WTC11 (cell line): ENCODE data around the gene C2orf80. TPM values are rescaled to one million over a fixed set of nuclear protein-coding genes. Genes with fewer than 3 reads are reported as not detected.

Experiments used
- ATAC-seq: fragments of 200-7000 bp; cut with Tn5 transposase; 2 replicates; pipeline ENCODE4 v1.10.0; 2021; ENCODE audit warnings: mild to moderate bottlenecking, moderate library complexity
- CTCF ChIA-PET: fragments of 300-600 bp; sonication (Branson Sonifier 250); formaldehyde crosslinking; loops from one replicate; lab custom pipeline; 2021; ENCODE audit warnings: antibody characterized with exemption; lab: Charles Lee
- POLR2A ChIA-PET: fragments of 350-600 bp; sonication (Branson Sonifier 250); formaldehyde crosslinking; loops from one replicate; lab custom pipeline; 2021; ENCODE audit warnings: antibody characterized with exemption; lab: Charles Lee
- DNase-seq: peaks from one replicate; pipeline ENCODE4 v3.0.0; 2021; ENCODE audit warnings: low spot score
- H3K27ac Mint-ChIP-seq: 2 replicates; pipeline ENCODE4 v1.8.0; 2021; ENCODE audit warnings: mixed read lengths
- H3K27me3 Mint-ChIP-seq: 2 replicates; pipeline ENCODE4 v1.8.0; 2021; ENCODE audit warnings: low read depth, mild to moderate bottlenecking, moderate library complexity, mixed read lengths
- H3K36me3 Mint-ChIP-seq: 2 replicates; pipeline ENCODE4 v1.8.0; 2021; ENCODE audit warnings: mixed read lengths
- H3K4me1 Mint-ChIP-seq: 2 replicates; pipeline ENCODE4 v1.8.0; 2022; ENCODE audit warnings: mixed read lengths
- H3K4me3 Mint-ChIP-seq: 2 replicates; pipeline ENCODE4 v1.8.0; 2021; ENCODE audit warnings: mild to moderate bottlenecking, moderate library complexity, mixed read lengths
- H3K9me3 Mint-ChIP-seq: 2 replicates; pipeline ENCODE4 v1.8.0; 2021; ENCODE audit warnings: mixed read lengths
- AR ChIP-seq: fragments of 250-450 bp; sonication (Bioruptor Pico); IDR thresholded peaks from 2 replicates; pipeline ENCODE4 v1.9.0; 2021; ENCODE audit warnings: mild to moderate bottlenecking
- ATF2 ChIP-seq: sonication (generic); formaldehyde crosslinking; IDR thresholded peaks from 2 replicates; pipeline ENCODE4 v1.8.1; 2022; ENCODE audit warnings: low read depth, missing genetic modification reagents, borderline replicate concordance
- CREB1 ChIP-seq: sonication (generic); formaldehyde crosslinking; IDR thresholded peaks from 2 replicates; pipeline ENCODE4 v1.8.0; 2023; ENCODE audit warnings: mild to moderate bottlenecking, missing genetic modification reagents
- CTCF ChIP-seq: fragments of 200-600 bp; IDR thresholded peaks from 2 replicates; pipeline ENCODE4 v1.8.0; 2022; ENCODE audit warnings: antibody characterized with exemption
- E2F1 ChIP-seq: sonication (generic); formaldehyde crosslinking; IDR thresholded peaks from 2 replicates; pipeline ENCODE4 v1.8.0; 2022; ENCODE audit warnings: mild to moderate bottlenecking, missing genetic modification reagents
- EMX1 ChIP-seq: fragments of 250-450 bp; sonication (Bioruptor Pico); IDR thresholded peaks from 2 replicates; pipeline ENCODE4 v1.8.0; 2021; ENCODE audit warnings: mild to moderate bottlenecking
- MAX ChIP-seq: sonication (generic); formaldehyde crosslinking; IDR thresholded peaks from 2 replicates; pipeline ENCODE4 v1.8.0; 2022; ENCODE audit warnings: mild to moderate bottlenecking, missing genetic modification reagents
- NFE2L1 ChIP-seq: sonication (generic); formaldehyde crosslinking; IDR thresholded peaks from 2 replicates; pipeline ENCODE4 v1.8.1; 2023; ENCODE audit warnings: missing genetic modification reagents
- NR3C1 ChIP-seq: sonication (generic); formaldehyde crosslinking; conservative IDR thresholded peaks from 2 replicates; pipeline ENCODE4 v1.8.1; 2023; ENCODE audit warnings: low read depth, mild to moderate bottlenecking, missing genetic modification reagents
- SMAD3 ChIP-seq: sonication (generic); formaldehyde crosslinking; IDR thresholded peaks from 2 replicates; pipeline ENCODE4 v1.8.0; 2022; ENCODE audit warnings: missing genetic modification reagents, mild to moderate bottlenecking, borderline replicate concordance
- ZBTB43 ChIP-seq: sonication (generic); formaldehyde crosslinking; IDR thresholded peaks from 2 replicates; pipeline ENCODE4 v1.8.1; 2023; ENCODE audit warnings: mild to moderate bottlenecking, missing genetic modification reagents
- ZNF532 ChIP-seq: fragments of 250-450 bp; sonication (Bioruptor Pico); IDR thresholded peaks from 2 replicates; pipeline ENCODE4 v1.9.0; 2021; ENCODE audit warnings: mild to moderate bottlenecking, borderline replicate concordance
- total RNA-seq: library from RNA; stranded (reverse); gene quantifications from 3 replicates; pipeline ENCODE4 v1.2.3, GENCODE V29; 2021
- TF ChIP-seq, protein P1 (sequence below): sonication (generic); formaldehyde crosslinking; IDR thresholded peaks from 2 replicates; pipeline ENCODE4 v1.8.1; 2023; ENCODE audit warnings: mild to moderate bottlenecking, missing genetic modification reagents, borderline replicate concordance
- TF ChIP-seq, protein P2 (sequence below): sonication (generic); formaldehyde crosslinking; IDR thresholded peaks from 2 replicates; pipeline ENCODE4 v1.8.0; 2023; ENCODE audit warnings: missing genetic modification reagents
- TF ChIP-seq, protein P3 (sequence below): sonication (generic); formaldehyde crosslinking; conservative IDR thresholded peaks from 2 replicates; pipeline ENCODE4 v1.8.1; 2022; ENCODE audit warnings: mild to moderate bottlenecking, missing genetic modification reagents

C2orf80 gene
- total RNA-seq, 1 experiment from 2014 or later: 0.87 TPM

- TF ChIP-seq, protein P1, sequence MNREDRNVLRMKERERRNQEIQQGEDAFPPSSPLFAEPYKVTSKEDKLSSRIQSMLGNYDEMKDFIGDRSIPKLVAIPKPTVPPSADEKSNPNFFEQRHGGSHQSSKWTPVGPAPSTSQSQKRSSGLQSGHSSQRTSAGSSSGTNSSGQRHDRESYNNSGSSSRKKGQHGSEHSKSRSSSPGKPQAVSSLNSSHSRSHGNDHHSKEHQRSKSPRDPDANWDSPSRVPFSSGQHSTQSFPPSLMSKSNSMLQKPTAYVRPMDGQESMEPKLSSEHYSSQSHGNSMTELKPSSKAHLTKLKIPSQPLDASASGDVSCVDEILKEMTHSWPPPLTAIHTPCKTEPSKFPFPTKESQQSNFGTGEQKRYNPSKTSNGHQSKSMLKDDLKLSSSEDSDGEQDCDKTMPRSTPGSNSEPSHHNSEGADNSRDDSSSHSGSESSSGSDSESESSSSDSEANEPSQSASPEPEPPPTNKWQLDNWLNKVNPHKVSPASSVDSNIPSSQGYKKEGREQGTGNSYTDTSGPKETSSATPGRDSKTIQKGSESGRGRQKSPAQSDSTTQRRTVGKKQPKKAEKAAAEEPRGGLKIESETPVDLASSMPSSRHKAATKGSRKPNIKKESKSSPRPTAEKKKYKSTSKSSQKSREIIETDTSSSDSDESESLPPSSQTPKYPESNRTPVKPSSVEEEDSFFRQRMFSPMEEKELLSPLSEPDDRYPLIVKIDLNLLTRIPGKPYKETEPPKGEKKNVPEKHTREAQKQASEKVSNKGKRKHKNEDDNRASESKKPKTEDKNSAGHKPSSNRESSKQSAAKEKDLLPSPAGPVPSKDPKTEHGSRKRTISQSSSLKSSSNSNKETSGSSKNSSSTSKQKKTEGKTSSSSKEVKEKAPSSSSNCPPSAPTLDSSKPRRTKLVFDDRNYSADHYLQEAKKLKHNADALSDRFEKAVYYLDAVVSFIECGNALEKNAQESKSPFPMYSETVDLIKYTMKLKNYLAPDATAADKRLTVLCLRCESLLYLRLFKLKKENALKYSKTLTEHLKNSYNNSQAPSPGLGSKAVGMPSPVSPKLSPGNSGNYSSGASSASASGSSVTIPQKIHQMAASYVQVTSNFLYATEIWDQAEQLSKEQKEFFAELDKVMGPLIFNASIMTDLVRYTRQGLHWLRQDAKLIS: no peak
- TF ChIP-seq CTCF (no peak), NR3C1 (CRISPR knock-in tag) (no peak), ATF2 (no peak), SMAD3 (CRISPR knock-in tag) (no peak), MAX (no peak), ZBTB43 (CRISPR knock-in tag) (no peak), NFE2L1 (CRISPR knock-in tag) (no peak), CREB1 (CRISPR knock-in tag) (no peak)
- TF ChIP-seq, protein P2, sequence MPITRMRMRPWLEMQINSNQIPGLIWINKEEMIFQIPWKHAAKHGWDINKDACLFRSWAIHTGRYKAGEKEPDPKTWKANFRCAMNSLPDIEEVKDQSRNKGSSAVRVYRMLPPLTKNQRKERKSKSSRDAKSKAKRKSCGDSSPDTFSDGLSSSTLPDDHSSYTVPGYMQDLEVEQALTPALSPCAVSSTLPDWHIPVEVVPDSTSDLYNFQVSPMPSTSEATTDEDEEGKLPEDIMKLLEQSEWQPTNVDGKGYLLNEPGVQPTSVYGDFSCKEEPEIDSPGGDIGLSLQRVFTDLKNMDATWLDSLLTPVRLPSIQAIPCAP: no peak
- TF ChIP-seq, protein P3, sequence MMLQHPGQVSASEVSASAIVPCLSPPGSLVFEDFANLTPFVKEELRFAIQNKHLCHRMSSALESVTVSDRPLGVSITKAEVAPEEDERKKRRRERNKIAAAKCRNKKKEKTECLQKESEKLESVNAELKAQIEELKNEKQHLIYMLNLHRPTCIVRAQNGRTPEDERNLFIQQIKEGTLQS: no peak
Observed at GRCh38 chr2:208208335-208209085, 18.7 kb upstream of the C2orf80 start (continued).

- Mint-ChIP-seq H3K27me3 (no peaks in the 10 kb centered on the region), H3K4me3 (no peak overlapping the region), H3K4me1 (no peaks in the 10 kb centered on the region), H3K36me3 (no peaks in the 10 kb centered on the region), H3K9me3 (no peaks in the 10 kb centered on the region), H3K27ac (no peak overlapping the region)
- POLR2A ChIA-PET: no interaction called here
- CTCF ChIA-PET: interaction anchor here (2.0 kb wide), 1 partner anchor 32 kb away, joined by 10 read pairs; no protein-coding TSS in a partner anchor
- ATAC-seq (no peak), DNase-seq (no peak)
- no peak for TF ChIP-seq EMX1
- no peak for TF ChIP-seq AR
- TF ChIP-seq E2F1: no peak
- TF ChIP-seq, protein P3: no peak
- TF ChIP-seq ZNF532 (CRISPR knock-in tag): no peak
Observed at GRCh38 chr2:208207769-208208168, 17.9 kb upstream of the C2orf80 start.
